CD4-positive, alpha-beta T cell treated with Interleukin-17A for 4 hours (primary cell): ENCODE data around the gene ARHGAP45.

ENCODE experiments used
- DNase-seq: peaks from one replicate; pipeline ENCODE4 v3.0.0-alpha.2; 2020; ENCODE audit warnings: mixed read lengths

Gene ARHGAP45

DNA sequence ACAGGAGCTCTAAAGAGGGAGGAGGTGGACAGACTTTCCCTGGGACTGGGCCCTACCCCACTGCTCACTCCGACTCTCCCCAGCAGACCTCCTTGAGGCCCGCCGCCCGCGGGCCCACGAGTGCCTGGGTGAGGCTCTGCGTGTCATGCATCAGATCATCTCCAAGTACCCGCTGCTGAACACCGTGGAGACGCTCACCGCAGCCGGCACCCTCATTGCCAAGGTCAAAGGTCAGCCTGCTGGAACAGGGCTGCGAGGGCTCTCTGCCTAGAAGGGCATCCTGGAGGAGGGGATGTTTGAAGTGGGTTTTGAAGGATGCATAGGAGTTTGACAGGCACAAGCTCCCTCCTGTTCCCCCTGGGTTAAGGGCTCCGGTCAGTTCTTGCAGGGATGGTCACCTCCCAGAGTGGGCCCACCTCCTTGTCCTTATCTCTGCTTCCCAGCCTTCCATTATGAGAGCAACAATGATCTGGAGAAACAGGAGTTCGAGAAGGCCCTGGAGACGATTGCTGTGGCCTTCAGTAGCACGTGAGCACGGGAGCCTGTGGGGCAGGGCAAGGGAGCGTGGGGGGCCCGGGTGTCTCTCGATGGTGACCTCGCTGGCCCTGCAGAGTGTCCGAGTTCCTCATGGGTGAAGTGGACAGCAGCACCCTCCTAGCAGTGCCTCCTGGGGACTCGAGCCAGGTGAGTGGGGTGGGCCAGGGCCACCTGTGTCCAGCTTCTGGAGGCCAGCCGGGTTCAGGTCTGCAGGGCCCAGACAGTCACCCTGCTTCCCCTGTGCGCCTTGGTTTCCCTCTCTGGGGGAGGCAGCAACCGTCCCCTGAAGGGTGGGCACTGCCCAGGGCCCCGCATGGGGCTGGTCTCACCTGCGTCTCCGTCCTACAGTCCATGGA is 6.3 kb downstream of the ARHGAP45 start:
- DNase-seq: peak; percentile 35

DNA sequence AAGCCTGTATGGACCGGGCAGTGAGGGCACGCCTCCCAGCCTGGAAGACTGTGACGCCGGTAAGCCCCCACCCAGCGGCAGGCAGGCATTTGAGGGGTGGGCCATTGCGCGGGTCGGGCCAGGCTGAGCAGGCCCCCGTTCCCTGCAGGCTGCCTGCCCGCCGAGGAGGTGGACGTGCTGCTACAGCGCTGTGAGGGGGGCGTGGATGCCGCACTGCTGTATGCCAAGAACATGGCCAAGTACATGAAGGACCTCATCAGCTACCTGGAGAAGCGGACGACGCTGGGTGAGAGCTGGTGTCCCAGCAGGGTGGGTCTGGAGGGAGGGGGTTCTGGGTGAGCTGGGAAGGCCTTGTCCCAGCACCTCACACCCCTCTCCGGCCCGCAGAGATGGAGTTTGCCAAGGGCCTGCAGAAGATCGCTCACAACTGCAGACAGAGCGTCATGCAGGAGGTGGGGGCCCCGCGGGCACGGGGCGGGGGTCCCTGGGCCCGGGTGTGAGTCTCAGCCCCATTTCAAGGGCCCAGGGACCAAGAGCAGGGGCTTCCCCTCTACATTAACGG is 7.1 kb downstream of the ARHGAP45 start:
- no peak for DNase-seq

DNA sequence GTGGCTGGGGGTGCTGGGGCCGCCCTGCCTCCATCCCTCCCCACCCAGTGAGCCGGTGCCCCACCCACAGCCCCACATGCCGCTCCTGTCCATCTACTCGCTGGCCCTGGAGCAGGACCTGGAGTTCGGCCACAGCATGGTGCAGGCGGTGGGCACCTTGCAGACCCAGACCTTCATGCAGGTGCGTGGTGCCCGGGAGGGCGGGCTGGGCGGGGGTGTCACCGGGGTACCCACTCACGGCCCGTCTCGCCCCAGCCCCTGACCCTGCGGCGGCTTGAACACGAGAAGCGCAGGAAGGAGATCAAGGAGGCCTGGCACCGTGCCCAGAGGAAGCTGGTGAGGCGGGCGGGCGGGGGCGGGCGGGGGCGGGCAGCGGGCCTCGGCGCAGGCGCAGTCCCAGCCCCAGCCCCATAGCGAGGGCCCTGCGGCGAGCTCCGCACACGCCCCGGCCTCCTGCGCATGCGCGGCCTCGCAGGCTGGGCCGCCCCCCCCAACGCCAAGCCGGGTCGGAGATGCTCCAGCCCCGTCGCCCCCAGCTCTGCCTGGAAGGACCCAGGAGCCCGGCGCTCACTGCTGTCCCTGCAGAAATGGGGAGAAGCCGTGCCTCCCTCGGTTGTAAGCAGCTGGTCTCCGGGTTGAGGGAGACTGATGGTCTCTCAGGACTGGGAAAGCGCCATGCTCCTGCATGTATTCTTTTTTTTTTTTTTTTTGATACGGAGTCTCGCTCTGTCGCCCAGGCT is 7.7 kb downstream of the ARHGAP45 start:
- peak; percentile 100 for DNase-seq

DNA sequence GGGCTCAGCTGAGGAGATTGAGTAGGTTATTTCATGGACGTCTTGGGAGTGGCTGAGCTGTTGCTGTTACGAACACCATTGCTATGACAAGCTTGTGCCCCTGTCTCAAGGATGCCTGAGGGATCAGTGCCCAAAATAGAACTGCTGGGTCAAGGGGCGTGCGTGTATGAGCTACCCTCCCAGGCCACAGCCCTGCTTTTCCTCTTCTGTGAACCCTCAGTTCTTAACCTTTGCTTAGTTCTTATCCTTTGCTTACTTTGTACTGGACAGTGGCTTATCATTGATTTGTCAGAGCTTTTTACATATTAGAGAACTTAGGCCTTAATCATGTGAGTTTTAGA is 9.0 kb downstream of the ARHGAP45 start:
- DNase-seq: no peak

DNA sequence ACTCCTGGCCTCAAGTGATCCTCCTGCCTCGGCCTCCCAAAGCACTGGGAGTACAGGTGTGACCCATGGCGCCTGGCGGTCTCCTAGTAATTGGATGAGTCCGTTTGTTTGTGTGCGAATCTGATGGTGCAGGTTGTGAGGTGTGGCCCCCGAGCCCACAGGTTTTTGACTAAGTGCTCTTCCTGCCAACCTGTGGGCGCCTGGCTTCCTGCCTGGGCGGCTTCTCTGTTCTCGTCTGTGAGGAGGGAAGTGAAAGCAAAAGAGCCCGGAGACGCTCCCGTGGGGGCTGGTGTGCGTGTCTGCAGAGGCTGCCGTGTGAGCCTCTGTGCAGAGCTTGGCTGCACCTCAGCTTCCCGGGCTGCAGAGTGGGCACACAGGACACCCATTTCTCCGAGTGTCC is 10.0 kb downstream of the ARHGAP45 start:
- peak; percentile 96 for DNase-seq

DNA sequence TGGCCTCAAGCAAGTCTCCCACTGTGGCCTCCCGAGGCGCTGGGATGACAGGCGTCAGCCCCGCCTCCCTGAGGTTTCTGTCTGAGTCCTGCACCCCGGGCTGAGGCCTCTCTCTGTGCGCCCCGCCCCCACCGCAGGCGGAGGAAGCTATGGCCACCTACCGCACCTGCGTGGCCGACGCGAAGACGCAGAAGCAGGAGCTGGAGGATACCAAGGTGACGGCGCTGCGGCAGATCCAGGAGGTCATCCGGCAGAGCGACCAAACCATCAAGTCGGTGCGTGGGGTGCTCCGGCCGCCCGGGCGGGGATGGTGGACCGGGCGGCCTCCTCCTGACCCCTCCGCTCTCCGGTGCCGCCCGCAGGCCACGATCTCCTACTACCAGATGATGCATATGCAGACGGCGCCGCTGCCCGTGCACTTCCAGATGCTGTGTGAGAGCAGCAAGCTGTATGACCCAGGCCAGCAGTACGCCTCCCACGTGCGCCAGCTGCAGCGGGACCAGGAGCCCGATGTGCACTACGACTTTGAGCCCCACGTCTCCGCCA is 12.7 kb downstream of the ARHGAP45 start:
- DNase-seq: peak; percentile 83

DNA sequence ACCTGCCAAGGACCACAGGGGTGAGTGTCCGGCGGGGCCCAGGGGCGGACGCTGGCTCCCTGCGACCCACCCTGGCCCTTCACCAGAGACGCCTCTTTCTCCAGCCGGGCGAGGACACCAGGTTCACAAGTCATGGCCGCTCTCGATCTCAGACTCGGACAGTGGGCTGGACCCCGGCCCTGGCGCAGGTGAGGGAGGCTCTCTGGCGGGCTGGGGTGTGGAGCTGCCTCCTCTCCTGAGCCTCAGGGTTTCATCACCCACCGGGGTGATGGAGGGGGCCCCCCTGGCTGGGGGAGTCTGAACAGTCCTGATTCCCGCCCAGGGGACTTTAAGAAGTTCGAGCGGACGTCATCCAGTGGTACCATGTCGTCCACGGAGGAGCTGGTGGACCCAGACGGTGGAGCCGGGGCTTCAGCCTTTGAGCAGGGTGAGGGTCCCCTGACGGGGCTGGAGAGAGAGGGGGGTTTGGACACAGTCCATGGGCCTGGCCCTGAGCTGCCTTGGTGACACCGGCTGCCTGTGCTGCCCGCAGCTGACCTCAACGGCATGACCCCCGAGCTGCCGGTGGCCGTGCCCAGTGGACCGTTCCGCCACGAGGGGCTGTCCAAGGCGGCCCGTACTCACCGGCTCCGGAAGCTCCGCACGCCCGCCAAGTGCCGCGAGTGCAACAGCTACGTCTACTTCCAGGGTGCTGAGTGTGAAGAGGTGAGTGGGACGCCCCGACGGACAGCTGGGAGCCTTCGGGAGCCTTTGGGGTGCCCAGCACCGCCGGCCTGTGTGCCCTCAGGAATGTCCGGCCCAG is 13.6 kb downstream of the ARHGAP45 start:
- DNase-seq: no peak

DNA sequence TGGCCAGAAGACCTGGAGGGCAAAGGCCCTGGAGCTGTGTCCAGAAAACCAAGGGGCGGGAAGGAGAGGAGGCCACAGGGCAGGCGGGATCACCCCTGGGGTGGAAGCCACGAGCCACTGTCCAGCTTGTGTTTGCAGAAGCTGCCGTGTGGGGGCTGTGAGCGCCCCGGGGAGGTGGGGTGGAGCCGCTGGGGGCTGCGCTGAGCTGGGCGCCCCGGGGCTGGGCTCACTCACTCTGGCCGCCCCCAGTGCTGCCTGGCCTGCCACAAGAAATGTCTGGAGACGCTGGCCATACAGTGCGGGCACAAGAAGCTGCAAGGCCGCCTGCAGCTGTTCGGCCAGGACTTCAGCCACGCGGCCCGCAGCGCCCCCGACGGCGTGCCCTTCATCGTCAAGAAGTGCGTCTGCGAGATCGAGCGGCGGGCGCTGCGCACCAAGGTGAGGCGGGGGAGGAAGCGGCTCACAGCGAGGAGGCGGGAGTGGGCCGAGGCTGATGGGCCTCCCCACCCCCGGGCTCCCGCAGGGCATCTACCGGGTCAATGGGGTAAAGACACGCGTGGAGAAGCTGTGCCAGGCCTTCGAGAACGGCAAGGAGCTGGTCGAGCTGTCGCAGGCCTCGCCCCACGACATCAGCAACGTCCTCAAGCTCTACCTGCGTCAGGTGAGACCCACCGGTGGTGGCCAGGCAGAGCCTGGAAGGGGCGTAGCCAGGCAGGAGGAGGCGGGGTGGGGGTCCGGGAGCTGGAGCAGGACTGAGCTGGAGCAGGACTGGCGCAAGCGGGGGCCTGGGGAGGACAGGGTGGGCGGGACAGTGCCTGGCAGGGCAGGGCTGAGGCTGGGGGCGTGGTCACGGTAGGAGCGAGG is 14.6 kb downstream of the ARHGAP45 start:
- no peak for DNase-seq

DNA sequence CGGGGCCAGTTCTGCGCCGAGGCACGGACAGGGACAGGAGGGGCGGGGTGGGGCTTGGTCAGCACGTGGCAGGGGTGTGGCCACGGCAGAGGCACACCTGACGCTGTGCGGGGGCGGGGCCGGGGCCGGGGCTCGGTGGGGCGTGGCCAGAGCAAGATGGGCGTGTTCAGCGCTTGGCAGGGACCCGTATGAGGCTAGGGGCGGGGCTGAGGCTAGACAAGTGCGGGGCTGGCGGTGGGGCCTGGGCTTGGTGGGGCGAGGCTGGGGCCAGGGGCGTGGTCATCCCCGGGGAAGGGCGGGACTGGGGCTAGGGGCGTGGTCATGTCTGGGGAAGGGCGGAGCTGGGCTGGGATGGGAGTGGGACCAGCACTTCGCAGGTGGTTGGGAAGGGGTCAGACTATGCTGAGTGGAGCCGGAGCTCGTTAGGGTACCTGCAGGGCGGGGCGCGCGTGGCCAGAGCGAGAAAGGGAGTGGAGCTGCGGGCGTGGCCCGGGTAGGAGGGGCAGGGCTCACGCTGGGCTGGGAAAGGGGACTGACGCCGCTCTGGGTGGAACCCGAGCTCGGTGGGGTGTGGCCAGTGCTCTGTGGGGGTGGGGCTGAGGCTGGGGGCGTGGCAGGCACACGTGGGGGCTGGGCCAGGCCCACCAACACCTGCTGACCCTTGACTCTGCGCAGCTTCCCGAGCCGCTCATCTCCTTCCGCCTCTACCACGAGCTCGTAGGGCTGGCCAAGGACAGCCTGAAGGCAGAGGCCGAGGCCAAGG is 15.4 kb downstream of the ARHGAP45 start:
- DNase-seq: peak; percentile 85

DNA sequence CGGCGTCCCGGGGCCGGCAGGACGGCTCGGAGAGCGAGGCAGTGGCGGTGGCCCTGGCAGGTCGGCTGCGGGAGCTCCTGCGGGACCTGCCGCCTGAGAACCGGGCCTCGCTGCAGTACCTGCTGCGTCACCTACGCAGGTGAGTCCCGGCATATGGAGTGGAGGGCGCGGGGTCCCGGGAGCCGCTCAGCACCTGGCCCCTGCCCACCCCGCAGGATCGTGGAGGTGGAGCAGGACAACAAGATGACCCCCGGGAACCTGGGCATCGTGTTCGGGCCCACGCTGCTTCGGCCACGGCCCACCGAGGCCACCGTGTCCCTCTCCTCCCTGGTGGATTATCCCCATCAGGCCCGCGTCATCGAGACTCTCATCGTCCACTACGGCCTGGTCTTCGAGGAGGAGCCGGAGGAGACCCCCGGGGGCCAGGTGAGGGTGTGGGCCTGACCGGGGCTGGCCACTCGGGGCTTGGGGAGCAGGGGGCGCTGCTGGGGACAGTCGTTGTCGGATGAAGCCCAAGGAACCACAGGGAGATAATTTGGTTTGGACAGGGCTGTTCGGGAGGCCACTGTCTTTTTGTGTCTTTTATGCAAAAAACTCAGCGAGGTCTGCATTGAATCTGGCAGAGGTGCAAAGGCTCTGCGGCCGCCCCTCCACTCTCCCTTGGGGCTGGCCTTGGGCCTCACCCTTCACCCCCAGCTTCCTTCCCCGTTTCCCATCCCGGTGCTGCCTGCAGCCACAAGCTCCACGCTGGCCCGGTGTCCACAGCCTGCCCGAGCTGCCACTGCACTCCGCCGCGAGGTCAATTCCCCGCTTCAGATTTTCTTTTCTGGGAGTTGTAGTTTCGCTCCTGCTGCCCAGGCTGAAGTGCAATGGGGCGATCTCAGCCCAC is 16.2 kb downstream of the ARHGAP45 start:
- DNase-seq: no peak

DNA sequence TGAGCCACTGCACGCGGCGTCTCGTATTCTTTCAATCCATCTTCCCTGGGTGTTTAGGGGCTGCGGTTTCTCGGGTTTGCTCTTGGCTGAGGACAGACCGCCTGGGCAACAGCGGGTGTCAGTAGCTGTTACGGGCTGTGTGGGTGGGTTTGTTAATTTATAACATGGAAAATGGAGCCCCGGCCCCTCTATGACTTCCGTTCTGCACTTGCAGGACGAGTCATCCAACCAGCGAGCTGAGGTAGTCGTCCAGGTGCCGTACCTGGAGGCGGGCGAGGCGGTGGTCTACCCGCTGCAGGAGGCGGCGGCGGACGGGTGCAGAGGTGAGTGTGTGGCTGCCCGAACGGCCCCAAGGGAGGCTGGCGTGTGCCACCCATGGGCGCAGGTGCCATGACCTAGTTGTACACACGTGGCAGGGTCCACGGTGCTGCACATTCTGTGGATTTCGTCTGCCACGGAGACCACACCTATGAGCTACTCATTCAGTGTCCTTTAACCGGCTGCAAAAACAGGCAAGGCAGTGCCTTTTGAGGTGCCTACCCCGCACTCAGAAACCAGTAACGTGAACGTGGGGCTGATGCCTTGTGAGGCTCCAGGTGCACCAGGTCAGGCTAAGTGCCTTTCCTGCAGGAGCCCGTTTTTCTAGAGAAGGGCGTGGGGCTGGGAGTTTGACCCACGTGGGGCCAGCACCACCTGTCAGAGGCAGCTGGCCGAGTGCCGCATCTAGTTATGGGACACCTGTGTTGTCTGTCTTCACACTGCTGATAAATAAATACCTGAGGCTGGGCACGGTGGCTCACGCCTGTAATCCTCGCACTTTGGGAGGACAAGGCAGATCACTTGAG is 17.3 kb downstream of the ARHGAP45 start:
- no peak for DNase-seq

DNA sequence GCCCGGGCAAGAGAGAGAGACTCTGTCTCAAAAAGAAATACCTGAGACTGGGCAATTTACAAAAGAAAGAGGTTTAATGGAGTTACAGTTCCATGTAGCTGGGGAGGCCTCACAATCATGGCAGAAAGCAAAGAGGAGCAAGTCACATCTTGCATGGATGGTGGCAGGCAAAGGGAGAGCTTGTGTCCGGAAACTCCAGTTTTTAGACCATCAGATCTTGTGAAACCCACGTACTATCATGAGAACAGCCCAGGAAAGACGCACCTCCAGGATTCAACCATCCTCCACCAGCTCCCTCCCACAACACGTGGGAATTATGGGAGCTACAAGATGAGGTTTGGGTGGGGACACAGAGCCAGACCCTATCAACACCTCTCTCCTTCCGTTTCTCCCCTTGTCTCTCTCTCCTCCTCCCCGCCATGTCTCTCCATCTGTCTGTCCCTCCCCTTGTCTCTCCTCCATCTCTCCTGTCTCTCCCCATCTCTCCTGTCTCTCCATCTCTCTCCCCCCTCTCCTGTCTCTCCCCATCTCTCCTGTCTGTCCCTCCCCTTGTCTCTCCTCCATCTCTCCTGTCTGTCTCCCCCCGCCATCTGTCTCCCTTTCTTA is 18.2 kb downstream of the ARHGAP45 start:
- DNase-seq: no peak

DNA sequence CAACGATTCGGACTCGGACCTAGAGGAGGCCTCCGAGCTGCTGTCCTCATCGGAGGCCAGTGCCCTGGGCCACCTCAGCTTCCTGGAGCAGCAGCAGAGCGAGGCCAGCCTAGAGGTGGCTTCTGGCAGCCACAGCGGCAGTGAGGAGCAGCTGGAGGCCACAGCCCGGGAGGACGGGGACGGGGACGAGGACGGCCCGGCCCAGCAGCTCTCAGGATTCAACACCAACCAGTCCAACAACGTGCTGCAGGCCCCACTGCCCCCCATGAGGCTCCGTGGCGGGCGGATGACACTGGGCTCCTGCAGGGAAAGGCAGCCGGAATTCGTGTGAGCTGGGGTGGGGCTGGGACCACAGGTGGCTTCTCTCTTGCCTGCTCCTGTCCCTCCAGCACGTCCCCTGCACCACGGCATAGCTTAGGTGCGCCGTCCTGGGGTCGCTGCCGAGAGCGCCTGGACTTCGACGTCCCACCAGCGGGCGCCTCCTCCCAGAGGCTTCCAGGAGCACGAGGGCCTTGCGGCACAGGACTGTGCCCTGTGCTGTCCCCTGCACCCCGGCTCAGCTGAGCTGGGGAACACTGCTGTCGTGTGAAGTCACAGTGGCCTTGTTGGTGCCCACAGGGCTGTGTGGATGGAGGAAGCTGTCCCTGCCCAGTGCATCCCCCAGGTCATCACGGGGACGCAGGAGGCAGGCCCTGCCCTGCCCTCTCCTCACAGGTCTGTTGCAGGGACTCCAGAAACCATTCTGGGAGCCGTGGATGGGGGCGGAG is 18.9 kb downstream of the ARHGAP45 start:
- DNase-seq: no peak

DNA sequence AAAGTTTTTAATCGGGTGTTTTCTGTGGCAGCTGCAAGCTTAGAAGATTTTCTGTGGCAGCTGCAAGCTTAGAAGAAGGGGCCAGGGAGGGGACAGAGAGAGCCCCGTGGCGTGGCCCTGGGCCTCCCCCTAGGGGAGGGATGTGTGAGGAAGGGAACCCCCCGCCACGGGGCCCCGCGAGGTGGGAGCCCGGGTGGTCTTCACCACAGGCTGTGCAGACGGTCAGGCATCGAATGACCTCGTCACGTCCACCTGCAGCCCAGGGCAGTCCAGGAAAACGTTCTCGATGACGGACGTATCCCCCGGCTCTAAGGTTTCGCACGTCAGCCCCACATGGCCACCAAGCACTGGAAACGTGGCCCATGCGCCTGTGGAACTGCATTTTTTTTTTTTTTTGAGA is 19.6 kb downstream of the ARHGAP45 start:
- peak; percentile 25 for DNase-seq

DNA sequence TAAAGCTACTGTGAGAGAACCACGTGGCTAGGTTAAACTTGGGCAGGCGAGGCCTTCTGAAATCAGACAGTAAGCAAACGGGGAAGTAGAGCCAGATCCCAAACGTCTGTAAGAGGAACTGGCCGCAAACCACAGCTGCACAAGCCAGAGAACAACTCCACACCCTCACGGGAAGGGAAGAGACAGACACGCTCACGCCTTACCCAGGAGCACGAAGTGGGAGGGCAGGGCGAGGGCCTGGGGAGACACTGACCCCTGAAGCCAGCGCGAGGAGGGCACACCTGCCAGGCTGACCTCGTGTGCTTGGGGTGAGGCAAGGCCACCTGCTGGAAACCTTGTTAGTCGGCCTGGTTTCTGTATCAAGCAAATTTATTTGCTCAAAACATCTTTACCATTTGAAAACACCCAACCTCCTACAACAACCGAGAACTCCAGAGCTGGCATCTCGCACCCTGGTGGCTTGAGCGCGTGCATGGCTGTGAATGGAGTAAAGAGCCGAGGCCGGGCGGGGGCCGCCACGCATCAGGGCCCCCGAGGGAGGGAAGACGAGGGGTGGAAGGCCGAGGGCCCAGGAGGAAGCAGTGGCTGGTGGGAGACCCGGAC is 20.9 kb downstream of the ARHGAP45 start:
- DNase-seq: peak; percentile 67

DNA sequence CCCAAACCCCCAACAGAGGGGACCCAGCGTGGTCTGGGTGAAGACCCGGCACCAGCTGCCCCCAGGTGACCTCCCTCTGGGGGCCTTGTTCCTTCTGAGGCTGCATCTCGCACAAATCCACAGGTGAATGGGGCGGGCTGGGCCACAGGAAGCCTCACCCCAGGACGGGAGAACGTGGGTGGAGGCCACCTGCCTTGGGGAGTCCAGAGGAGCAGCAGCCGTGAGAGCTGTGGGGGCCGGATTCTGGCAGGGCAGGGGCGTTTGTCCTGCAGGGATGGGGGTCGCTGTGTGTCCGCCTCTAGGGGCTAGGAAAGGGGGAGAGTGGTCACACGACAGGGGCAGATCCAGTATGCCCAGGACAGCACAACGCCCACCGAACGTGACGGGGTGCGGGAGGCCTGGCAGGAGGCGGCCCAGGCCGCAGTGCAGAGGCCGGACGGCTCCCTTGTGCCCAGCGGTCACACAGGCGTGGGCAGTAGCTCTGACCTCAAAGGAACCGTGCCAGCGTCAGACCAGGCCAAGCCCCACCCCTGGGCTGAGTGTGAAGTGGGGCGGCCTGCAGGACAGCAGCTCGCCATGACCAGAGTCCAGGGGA is 21.5 kb downstream of the ARHGAP45 start:
- peak; percentile 62 for DNase-seq
